Thoracic aorta (tissue), 2 donors: ENCODE measurements around the gene CA6. TPM values are rescaled to one million over a fixed set of nuclear protein-coding genes. Genes with fewer than 3 reads are reported as not detected.
"Not testable (repeated sequence)": the region's sequence is repeated elsewhere in the genome, so short reads cannot be mapped to it uniquely, and the experiment has no call there.

Experiments used
- ATAC-seq: fragments of 150-250 bp; one replicate; pipeline ENCODE4 v1.8.0; 2017; ENCODE audit warnings: low read depth; ENCODE audit not compliant: insufficient number of reproducible peaks, low FRiP score
- DNase-seq: peaks from one replicate; pipeline ENCODE4 v3.0.0-alpha.2; 2020; ENCODE audit warnings: low spot score
- H3K27ac ChIP-seq, 2 donors: fragments of 200-600 bp; sonication (generic); 1 replicate in 1 of 2; 2 replicates in 1 of 2; pipeline ENCODE4 v1.5.1; 2016; ENCODE audit warnings: mild to moderate bottlenecking in 2 of 2, moderate library complexity in 2 of 2
- H3K27me3 ChIP-seq: fragments of 200-600 bp; sonication (generic); replicated peaks from 2 replicates; pipeline ENCODE4 v1.6.0; 2016; ENCODE audit warnings: mild to moderate bottlenecking; ENCODE audit not compliant: insufficient read depth
- H3K36me3 ChIP-seq: fragments of 200-600 bp; sonication (generic); one replicate; pipeline ENCODE4 v1.5.1; 2016
- H3K4me1 ChIP-seq, 2 donors: fragments of 200-600 bp; sonication (generic); 1 replicate in 1 of 2; 2 replicates in 1 of 2; pipeline versions ENCODE4 v1.5.1 to v1.6.0; 2016; ENCODE audit warnings: low read depth in 2 of 2, mild to moderate bottlenecking in 1 of 2; ENCODE audit not compliant: control insufficient read depth in 1 of 2
- H3K4me3 ChIP-seq: fragments of 200-600 bp; sonication (generic); 2 replicates; pipeline ENCODE4 v1.5.1; 2016; ENCODE audit warnings: mild to moderate bottlenecking
- H3K9me3 ChIP-seq: fragments of 200-600 bp; sonication (generic); 2 replicates; pipeline ENCODE4 v1.5.1; 2016
- CTCF ChIP-seq: fragments of 200-600 bp; sonication (generic); IDR thresholded peaks from one replicate; pipeline ENCODE4 v1.5.1; 2019; ENCODE audit warnings: antibody characterized with exemption
- total RNA-seq, 2 donors: library from RNA; depleted of rRNA; stranded (reverse); fragments of >200 nt; gene quantifications; one replicate each; pipeline versions ENCODE4 v1.1.0 to v1.2.3, GENCODE V29; 2016

Gene CA6
- total RNA-seq, 2 donors from 2014 or later: not detected

DNA sequence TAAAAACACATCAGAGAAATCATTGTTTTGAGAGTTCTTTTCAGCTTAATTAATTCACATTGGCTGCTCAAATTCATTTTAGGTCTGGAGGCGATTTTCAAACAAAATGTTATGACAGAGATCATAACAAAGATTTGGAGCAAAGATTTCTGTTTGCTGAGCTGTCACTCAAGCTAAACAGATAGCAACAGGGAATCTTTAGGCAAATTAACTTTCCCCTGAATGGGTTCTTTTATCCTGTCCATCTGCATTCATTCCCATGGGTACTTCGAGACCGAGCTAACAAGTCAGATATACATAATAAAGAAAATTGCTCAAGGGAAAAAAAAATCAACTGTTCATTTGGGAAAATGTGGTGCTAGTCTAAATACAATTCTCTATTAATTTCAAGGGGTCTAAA, 30.2 kb upstream of the CA6 start:
- no peaks in the 10 kb centered on the region for H3K4me1 ChIP-seq
- ATAC-seq (no peak), DNase-seq (no peak)
- H3K9me3 ChIP-seq: no peaks in the 10 kb centered on the region
- no peaks in the 10 kb centered on the region for H3K36me3 ChIP-seq
- H3K27ac ChIP-seq: no peak overlapping the region
- no peaks in the 10 kb centered on the region for H3K27me3 ChIP-seq
- no peak overlapping the region for H3K4me3 ChIP-seq
- no peak for TF ChIP-seq CTCF

GRCh38 chr1:8917536-8917935, 28.1 kb upstream of the CA6 start:
- not testable (repeated sequence) for H3K9me3 ChIP-seq, H3K4me1 ChIP-seq, H3K4me3 ChIP-seq, ATAC-seq, H3K27ac ChIP-seq, H3K36me3 ChIP-seq, DNase-seq, H3K27me3 ChIP-seq

- no peak overlapping the region for H3K27ac ChIP-seq
- H3K4me1 ChIP-seq: no peaks in the 10 kb centered on the region
- DNase-seq (no peak), ATAC-seq (no peak)
- H3K27me3 ChIP-seq: no peaks in the 10 kb centered on the region
- no peak overlapping the region for H3K4me3 ChIP-seq
- H3K9me3 ChIP-seq: no peaks in the 10 kb centered on the region
- no peak for TF ChIP-seq CTCF
- no peaks in the 10 kb centered on the region for H3K36me3 ChIP-seq
These were observed 22.7 kb upstream of the CA6 start for GRCh38 chr1:8922962-8923361.

GRCh38 chr1:8925406-8925805, 20.3 kb upstream of the CA6 start:
- no peaks in the 10 kb centered on the region for H3K9me3 ChIP-seq
- ATAC-seq: no peak
- H3K4me3 ChIP-seq: no peak overlapping the region

GRCh38 chr1:8925960-8926359, 19.7 kb upstream of the CA6 start:
- TF ChIP-seq CTCF: no peak

More at GRCh38 chr1:8925406-8925805, 20.3 kb upstream of the CA6 start:
- no peaks in the 10 kb centered on the region for H3K27me3 ChIP-seq
- no peak for TF ChIP-seq CTCF
- H3K27ac ChIP-seq: no peak overlapping the region
- no peak for DNase-seq
- H3K4me1 ChIP-seq: no peaks in the 10 kb centered on the region
- H3K36me3 ChIP-seq: no peaks in the 10 kb centered on the region

More at GRCh38 chr1:8925960-8926359, 19.7 kb upstream of the CA6 start:
- DNase-seq: no peak
- no peak for ATAC-seq
- no peaks in the 10 kb centered on the region for H3K9me3 ChIP-seq
- H3K4me1 ChIP-seq: no peaks in the 10 kb centered on the region
- H3K27ac ChIP-seq: no peak overlapping the region
- no peaks in the 10 kb centered on the region for H3K36me3 ChIP-seq
- H3K27me3 ChIP-seq: no peaks in the 10 kb centered on the region
- no peak overlapping the region for H3K4me3 ChIP-seq
